22Rv1 (cell line): ENCODE results near the gene RANBP17.

ENCODE experiments used
- CTCF ChIP-seq: fragments of 450-650 bp; IDR thresholded peaks from 2 replicates; pipeline ENCODE4 v1.5.1; 2017; ENCODE audit warnings: mild to moderate bottlenecking
- ZFX ChIP-seq: fragments of 450-650 bp; IDR thresholded peaks from 2 replicates; pipeline ENCODE4 v1.6.1; 2017; ENCODE audit warnings: antibody characterized with exemption, borderline replicate concordance

GRCh38 chr5:171249460-171249859 lies 387.6 kb downstream of the RANBP17 start:
- TF ChIP-seq CTCF (no peak), ZFX (no peak)
